GM19035 (cell line): ENCODE data around the gene PPFIA1.

Experiments used
- ATAC-seq: cut with Tn5 transposase; IDR thresholded peaks from one replicate; pipeline ENCODE4 v1.9.1; 2021; ENCODE audit not compliant: unreplicated experiment

Gene PPFIA1

DNA sequence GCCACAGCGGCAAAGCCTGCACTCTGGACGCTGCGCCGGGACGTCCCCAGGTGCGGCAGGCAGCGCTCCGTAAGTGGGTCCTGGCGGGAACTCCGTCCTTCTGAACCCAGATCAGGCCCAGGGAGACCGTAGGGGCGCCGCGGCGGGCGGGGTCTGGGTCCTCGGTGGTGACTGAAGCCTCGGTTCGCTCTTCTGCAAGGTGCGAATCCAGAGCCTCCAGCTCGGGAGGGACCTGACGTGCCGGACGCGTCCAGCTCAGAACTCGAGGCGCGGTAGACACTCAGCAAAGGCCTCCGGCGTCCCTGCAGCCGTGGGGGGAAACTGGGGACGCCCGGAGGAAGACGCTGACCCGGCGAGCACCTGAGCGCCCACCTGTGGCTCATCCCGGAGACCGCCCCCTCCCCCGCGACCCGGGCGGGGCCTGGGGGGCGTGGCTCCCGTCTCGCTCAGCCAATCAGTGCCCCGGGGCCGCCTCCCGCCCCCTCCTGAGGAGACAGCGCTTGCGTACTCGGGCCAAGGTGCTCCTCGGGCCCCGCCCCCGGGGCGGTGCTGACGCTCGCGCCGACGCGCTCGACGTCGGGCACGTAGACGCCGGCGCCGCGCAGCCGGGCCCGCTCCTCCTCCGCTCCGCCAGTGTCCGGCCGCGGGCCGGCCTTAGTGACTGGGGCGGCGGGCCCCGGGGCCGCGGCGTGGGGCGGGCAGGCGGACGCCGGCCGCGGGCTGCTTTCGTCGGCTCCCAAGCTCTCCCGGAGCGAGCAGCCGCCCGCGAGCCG, at the start of gene PPFIA1:
TSS of gene PPFIA1 (plus strand) at position 587 of the 773 bp plus-strand sequence. CDS start 1,483 bp downstream, outside the sequence.
- ATAC-seq = peak; percentile 95

DNA sequence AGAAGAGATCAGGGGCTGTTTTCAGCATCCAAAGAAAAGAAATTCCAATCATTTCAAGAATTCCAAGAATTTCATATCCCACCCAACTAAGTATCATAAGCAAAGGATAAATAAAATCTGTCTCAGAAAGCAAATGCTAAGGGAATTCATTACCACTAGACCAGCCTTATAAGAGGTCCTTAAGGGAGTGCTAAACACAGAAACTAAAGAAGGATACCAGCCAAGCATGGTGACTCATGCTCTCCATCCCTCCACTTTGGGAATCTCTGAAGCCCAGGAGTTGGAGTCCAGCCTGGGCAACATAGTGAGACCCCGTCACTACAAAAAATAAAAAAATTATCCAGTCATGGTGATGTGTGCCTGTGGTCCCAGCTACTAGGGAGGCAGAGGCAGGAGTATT, 49.6 kb upstream of the PPFIA1 start:
- no peak for ATAC-seq

DNA sequence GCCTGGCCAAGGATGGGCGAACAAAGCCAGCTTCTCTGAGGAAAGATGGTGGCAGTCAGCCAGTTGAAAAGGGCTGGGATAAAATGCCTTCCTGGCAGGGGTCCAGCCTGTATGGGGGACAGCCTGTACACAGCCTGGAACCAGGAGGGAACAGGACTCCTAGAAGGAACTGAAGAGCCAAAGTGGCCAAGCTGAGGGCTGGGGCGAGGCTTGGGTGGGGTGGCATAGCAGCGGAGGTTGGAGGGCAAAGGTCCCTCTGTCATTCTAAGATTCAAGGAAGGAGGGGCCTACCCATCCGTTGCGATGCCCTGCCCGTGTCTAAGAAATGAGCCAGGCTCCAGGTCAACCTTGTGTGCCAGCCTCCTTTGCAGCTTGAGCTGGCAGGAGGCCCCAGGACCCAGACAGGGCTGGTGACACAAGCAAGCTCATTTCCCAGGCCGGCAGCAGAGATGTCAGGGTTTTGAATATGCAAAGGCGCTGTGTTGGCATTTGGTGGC, 44.8 kb upstream of the PPFIA1 start:
- no peak for ATAC-seq

DNA sequence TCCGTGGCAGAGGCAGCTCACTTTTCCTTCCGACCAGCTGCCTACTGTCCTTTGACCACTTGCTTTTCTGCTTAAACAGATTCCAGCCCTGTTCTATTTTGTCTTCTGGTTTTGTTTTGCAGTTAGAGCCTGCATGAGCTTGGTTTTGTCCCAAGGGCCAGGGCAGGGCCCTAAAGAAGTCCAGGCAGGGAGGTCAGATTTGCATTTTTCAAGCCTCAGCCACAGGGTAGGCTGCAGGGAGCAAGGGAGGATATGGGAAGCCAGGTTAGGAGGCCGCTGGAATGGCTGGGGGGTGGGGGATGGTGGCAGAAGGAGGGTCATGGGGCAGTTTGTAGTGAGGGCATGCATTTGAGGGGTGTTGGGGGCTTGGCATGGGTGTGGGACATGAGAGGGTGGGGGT, 44.3 kb upstream of the PPFIA1 start:
- no peak for ATAC-seq

DNA sequence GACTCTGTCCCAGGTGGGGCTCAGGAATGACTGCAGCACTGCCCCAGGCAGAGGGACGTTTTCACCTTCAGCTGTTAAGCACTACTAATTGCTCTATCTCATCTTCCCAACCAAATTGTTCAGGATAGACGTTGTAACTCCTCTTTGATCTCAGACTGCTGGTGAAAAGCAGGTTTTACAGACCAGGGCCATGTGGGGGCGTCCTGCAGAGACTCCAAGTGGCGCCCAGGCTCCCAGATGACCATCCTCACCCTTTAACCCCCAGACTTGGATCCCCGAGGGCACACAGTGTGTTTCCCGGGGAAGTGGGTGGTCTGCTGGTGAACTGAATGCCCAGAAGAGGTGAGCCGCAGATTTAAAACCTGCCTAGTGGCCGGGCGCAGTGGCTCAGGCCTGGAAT, 43.5 kb upstream of the PPFIA1 start:
- ATAC-seq = no peak

DNA sequence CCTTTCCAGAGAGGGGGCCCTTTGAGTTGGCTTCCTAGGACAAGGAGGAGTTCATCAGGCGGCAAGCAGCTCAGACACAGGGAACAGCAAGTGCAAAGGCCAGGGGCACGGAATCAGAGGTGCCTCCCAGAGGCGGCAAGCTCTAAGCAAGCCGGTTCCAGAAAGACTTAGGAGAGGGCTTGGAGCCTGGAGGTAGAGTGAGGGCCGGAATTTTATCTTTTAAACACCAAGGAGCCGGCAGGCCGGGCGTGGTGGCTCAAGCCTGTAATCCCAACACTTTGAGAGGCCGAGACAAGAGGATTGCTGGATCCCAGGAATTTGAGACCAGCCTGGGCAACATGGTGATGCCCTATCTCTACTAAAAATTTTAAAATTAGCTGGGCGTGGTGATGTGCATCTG, 40.8 kb upstream of the PPFIA1 start:
- no peak for ATAC-seq

DNA sequence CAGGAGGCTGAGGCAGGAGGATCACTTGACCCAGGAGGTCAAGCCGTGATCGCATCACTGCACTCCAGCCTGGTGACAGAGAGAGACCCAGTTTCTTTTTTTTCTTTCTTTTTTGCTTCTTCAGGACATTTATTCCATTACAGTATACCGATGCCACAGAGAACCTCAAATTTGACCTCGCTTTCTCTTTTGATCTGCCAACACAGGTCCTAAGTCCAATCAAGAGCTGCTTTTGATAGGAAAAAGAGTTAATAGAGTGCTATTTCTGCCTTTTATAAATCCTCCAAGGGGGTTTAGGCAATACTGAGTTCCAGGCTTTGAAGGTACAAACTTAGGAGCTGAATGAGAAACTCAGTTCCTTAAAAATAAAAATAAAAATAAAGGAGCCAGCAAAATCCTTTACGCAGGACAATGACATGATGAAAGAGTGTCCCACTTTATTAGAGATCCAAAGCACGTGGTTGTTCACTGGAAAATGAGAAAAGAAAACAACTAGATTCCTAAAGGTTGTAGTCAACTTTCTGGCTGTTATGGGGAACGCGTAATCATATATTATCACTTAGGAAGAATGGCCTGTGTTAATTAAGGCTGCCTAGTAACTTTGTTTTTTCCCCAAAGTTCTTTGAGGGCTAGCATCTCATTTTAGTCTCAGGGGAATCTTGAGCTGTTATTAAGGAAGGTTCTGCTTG, 40.2 kb upstream of the PPFIA1 start:
- no peak for ATAC-seq

DNA sequence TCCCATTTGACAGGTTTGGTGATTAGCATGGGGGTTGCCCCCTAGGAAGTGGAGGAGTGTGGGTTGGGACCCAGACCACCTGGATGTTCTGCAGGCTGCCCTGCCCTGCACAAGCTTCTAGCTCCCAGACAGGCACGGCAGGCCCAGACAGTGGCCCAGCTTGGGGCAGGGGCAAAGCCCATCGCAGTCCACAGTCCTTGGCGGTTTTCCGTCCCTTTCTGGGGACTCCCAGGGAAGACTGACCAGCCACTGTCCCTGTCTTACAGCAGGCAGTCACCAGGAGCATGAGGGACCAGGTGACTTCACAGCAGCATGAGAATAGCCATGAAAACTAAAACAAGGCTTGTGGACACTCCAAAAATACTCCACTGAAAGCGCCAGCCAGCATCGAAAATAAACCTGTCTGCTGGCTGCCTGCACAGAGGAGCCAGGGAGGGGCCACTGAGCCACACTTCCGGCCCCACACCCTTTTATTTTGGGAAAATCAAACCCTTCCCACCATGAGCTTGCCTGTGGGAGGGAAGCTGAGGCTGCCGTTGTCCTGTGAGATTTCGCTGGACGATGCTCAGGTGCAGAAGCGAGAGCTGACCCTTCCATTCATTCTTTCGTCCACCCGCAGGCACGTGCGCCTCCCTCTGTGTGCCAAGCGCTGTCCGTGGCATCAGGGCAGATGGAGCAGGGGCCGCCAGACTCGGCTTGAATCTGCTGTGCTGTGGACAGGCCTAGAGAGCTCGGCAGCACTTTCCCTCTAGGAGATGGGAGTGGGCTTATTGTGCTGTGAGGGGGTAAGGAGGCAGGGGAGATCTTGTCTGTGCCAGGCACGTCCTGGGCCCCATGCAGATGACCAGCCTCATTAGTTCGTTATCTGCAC, 39.4 kb upstream of the PPFIA1 start:
- no peak for ATAC-seq

DNA sequence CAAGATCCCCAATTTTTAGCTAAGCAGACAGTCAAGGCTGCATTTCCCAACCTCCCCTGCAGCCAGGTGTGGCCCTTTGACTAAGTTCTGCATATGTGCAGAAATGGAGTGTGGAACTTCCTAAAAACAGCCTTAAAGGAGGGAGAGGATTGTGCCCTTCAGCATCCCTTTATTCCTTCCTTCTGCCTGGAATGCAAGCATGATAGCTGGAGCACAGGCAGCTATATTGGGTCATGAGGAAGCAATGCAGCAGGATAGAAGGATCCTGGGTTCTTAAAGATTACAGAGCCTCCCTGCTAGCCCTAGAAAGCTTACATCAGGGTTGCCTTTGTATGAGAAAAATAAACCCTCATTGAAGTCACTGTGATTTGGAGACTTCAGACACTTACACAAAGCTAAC, 37.5 kb upstream of the PPFIA1 start:
- ATAC-seq = no peak

DNA sequence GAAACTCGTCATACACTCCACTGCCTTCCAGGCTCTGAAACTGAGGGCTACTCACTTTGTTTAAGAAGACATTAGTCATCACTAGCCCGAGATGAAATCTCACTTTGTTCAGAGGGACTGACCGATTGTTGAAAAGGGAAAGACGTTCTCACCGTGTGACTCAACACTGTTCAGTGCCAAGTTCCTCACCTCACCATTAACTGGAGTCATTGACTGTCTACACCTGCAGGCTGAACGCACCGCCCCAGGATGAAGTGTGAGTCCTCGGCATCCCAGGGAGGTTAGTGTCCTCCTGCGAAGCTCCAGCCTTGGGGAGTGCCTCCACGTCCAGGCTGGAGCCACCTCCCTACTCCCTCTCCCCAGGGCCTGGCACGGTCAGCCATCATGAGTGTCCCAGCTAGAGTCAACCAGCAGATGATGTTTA, 37.0 kb upstream of the PPFIA1 start:
- no peak for ATAC-seq

DNA sequence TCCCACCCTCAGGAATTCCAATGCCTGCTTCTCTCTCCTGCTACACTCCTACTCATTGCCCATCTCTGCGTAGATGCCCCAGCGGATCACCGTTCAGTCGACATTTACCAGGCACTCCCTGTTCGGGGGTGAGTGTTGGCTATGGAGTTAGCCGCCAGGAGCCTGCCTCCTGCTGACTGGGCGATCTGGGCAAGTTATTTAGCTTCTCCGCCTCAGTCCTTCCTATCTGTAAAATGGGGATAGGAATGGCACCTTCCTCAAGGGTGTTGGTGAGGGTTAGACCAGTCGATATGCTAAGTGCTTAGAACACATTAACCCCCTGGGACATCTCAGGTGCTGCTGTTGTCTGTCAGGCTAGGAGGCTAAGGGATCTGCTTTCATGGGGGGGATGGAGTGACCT, 36.5 kb upstream of the PPFIA1 start:
- no peak for ATAC-seq

DNA sequence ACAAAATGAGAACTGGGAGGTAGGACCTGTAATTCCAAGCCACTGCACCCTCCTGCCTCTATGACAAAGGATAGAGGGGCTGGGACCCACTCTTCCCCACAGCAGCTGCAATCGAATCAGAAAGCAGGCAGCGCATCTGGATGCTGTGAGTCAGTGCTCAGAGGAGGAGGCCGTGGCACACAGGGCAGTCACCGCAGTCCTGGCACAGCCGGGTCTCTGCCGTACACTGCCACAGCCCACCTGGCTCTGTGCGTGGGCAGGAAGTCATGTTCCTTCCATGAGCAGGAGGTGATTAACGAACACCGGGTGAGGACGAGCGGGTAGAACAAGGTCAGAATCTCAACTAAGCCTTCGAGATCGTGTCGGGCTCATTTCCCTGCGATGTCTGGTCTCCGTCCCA, 30.2 kb upstream of the PPFIA1 start:
- no peak for ATAC-seq

DNA sequence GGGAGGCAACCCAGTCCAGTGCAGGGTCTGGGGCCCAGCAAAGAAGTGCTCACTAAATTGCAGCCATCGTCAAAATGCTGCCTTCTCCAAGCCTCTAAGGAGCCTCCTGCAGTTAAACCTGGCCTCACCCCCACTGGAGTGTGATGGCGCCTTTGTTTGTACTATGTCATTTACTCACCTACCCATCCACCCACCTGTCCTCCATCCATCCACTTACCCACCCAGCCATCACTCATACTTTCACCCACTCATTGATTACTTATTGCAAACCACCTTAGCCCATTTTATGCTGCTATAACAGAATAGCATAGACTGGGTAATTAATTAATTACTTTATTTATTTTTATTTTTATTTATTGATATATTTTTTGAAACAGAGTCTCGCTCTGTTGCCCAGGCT, 28.8 kb upstream of the PPFIA1 start:
- ATAC-seq = no peak

DNA sequence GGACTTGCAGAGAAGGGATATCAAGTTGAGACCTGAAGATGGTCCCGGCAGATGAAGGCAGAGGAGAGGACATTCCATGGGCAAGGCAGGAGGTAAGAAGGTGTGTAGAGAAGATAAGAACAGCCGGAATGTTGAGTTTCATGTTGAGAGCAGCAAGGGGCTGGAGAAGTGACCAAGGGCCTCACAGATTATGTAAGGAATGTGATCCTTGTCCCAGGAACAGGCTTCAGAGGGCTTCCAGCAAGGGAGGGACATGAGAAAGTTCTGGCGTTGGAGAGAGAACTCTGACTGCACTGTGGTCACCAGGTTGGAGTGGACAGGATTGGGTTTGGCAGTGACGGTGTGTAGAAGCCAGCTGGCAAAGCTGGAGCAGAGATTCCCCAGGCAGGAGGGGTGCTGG, 27.6 kb upstream of the PPFIA1 start:
- no peak for ATAC-seq

DNA sequence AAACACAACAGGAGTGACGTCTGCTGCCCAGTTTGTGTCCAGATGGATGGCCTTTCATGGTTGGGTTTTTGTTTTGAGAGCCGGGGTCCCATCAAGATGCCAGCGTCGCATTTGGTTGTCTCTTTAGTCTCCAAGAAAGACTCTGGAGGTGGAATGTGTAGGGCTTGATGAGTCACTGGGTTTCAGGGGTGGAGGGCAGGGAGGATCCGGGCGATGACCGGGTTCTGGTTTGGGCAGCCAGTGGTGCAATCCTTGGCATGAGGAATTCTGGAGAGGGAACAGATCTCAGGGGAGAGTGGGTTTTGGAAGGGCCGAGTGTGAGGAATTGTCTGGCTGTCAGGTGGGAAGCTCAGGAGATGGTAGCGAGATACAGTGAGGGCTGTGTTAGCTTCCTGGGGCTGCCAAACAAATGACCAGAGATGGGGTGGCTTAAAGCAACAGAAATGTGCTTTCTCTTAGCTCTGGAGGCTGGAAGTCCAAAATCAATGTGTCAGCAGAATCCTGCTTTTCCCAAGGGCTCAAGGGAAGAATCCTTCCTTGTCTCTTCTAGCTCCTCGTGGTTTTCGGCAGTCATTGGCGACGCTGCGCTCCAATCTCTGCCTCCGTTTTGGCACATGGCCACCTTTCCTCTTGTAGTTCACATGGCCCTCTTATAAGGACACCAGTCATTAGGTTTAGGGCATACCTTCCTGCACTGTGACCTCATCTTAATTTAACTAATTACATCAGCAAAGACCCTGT, 26.4 kb upstream of the PPFIA1 start:
- no peak for ATAC-seq

DNA sequence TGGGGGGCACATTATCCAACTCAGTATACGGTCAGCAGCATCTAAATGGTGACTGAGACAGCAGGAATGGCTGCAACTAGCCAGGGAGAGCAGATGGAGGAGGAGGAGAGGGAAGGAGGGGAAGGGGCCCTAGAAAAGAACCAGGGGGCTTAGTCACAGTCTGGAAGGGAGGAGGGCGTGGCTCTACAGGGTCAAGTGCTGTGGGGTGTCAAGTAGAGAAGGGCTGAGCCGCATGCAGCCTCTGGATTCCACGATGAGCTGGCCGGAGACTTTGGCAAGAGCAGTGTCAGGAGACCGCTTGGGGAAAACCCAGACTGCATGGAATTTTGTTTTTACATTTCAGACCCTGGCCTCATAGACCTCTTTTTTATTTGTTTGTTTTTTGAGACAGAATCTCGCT, 25.8 kb upstream of the PPFIA1 start:
- ATAC-seq = no peak

DNA sequence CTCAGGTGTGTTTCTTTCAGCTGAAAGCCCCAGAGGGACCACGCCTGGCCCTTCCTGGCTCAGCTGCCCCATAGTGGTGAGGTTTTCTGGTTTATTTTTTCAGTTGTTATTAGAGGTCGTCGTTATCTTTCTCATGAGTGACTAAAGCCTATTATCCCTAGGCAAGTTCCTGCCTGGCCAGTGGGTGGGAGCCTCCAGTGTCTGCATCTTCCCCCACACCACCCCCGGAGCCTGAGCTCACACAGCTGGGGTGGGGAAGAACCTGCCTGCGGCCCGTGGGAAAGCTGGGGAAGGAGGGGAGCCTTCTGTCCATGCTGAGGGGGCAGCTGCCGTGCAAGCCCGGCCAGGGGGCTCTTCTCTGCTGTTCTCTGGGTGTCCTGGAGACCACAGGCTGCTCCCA, 24.3 kb upstream of the PPFIA1 start:
- ATAC-seq = no peak

DNA sequence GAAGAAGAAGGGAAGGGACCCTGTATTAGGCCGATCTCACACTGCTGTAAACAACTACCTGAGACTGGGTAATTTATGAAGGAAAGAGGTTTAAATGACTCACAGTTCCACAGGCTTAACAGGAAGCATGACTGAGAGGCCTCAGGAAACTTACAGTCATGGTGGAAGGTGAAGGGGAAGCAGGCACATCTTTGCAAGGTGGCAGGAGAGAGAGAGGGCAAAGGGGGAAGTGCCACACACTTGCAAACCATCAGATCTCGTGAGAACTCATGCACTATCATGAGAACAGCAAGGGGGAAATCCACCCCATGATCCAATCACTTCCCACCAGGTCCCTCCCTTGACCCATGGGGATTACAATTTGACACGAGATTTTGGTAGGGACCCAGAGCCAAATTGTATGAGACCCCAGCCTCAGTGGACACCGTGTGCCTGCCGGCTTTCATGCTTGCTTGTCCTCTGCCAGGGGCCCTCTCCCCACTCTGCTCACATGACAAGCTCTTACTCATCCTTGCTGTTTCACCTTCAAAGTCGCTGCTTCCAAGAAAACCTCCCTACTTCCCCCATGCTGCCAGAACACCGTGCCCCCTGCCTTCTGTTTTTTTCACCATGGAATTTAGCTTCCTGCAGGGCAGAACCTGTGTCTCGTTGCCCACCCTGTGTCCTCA, 23.3 kb upstream of the PPFIA1 start:
- ATAC-seq = no peak

DNA sequence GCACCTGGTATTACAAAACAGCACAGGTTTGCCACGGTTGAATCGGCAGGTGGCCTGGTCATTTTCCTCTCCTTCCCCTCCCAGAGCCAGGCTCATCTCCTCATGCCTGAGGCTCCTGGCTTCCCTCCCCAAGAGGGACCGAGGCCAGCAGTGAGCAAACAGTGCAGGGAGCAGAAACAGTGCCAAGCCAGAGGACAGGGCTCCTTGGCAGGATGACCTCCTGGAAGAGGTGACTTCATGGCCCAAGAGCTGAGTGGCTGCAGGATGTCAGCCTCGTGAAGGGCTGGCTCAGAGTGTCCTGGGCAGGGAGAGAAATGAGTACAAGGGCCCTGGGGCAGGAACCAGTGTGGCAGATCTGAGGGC, 22.8 kb upstream of the PPFIA1 start:
- ATAC-seq = no peak

DNA sequence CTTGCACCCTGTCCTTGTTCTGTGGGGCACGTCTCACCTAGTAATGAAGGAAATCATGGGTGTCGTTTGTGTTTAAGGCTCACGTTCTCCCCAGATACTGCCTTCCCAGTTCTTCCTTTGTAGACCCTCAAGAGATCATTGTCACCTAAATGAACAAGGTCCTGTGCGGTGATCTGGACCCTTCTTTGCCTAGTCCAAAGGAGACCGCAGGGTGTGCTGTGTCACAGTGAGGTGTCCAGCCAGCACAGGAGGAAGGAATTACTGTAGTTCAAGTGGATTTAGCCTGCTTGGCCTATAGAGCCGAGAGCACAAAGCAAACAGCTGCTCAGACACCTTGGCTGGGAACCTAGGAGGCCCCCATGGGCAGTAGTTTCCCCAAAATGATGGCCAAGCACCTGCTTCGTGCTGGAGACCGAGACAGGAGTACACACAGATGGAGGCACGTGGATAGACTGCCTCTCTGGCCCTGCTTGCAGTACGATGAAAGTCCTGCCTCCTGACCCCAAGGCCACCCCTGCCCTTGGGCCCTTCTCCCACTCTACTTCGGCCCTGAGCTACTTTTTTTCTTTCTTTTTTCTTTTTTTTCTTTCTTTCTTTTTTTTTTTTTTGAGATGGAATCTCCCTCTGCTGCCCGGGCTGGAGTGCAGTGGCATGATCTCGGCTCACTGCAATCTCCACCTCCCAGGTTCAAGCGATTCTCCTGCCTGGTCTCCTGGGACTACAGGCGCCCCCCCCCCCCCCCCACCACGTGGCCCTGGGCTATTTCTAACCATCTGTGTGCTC, 19.4 kb upstream of the PPFIA1 start:
- no peak for ATAC-seq
